ENCODE results near the gene DHRSX.
"Not testable (repeated sequence)": the region's sequence is repeated elsewhere in the genome, so short reads cannot be mapped to it uniquely, and the experiment has no call there.

The DHRSX gene

GRCh38 chrX:2299871-2300270 lies 200.9 kb downstream of the DHRSX start:
- no peak for DNase-seq

DNA sequence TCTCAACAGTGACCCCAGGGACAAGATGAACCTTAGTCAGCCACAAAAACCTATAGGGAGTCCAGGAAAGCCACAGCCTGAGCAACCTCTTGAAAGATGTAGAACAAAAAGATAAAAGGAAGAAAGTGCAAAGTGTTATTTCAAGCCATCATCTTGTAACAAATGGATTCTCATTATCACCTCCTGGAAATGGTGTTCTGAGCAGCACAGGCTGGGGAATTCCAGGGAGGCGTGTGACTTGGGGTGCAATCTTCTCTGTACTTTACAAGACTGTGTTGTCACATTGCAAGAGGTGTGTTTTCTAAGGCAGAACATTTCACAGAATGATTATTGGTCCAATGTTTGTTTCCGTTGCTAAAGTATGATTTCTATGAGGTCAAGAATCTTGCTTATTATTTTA lies 214.0 kb downstream of the DHRSX start:
- no peak for DNase-seq

DNA sequence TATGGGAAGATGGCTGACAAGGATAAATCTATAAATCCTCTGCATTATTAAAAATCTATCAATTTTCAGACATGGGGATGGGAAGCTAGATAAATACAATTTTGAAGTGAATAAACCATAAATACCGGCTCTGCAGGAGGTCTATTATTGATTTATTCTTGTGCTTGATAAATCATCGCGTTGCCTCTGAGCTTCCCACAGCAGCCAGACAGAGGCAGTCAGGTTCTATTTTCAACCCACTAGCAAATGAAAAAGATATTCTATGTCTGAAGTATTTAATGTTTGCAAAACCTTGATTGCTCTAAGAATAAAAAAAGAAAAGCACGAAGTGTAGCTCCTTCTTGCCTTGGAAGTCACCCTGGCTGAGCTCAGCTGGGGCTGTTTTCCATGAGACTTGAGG lies 216.2 kb downstream of the DHRSX start:
- DNase-seq, result no peak

DNA sequence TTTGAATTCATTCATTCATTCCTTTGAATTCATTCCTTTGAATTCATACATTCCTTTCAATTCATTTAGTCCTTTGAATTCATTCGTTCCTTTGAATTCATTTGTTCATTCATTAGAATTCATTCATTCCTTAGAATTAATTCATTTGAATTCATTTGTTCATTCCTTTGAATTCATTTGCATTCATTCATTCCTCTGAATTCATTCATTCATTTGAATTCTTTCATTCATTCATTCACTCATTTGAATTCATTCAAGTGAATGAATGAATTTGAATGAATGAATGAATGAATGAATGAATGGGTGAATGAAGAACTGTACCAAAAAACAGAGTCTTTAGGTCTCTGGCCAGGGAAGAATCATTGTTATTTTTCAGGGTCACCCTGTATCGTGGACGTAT lies 216.6 kb downstream of the DHRSX start:
- DNase-seq, result no peak

DNA sequence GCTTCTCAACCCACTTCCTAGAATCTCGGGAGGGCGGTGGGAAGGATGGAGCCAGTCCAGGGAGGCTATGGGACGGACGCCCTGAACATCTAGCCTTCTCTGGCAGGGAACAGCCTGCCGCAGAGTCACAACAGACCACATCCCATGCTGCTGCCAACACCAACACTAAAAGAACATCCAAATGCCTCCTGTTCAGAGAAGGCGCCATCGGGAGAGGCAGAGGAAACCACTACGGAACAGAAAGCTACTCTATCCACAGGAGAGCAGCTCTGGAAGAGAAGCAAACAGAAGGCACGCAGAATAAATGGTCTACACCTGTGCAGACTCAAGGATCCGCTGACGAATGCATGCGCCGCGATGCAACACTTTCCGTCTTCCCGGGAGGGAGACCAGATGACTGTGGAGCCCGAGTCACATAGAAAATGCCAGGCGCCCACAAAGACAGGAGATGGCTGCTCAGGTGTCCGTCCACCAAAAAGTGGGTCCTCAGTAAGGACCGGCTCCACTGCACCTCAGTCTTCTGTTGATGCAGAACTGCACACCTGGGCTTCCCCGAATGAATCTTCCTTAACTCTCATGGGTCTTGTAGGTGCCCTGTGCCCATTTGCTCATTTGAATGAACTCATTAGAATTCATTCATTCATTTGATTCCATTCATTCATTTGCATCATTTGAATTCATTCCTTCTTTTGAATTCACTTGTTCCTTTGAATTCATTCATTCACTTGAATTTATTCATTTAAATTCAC lies 217.5 kb downstream of the DHRSX start:
- DNase-seq, result no peak

DNA sequence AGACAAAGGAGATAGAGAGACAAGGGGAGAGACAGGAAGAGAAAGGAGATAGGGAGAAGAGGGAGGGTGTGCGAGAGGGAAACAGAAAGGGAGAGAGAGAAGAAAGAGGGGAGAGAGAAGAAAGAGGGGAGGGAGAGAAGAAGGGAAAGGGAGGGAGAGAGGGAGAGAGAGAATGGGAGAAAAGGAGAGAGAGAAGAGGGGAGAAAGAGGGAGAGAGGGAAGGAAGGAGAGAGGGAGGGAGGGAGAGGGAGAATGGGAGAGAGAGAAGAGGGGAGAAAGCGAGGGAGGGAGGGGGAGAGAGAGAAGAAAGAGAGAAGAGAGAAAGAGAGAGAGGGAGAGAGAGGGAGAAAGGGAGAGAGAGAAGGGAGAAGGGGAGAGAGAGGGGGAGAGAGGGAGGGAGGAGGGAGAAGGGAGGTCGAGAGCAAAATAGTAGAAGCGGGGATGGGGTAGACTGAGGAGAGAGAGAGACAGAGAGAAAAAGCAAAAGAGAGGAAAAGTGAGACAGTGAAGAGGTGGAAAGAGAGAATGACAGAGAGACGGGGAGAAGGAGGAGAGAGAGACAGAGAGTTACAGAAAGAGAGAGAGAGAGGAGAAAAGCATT lies 218.2 kb downstream of the DHRSX start:
- no peak for DNase-seq

DNA sequence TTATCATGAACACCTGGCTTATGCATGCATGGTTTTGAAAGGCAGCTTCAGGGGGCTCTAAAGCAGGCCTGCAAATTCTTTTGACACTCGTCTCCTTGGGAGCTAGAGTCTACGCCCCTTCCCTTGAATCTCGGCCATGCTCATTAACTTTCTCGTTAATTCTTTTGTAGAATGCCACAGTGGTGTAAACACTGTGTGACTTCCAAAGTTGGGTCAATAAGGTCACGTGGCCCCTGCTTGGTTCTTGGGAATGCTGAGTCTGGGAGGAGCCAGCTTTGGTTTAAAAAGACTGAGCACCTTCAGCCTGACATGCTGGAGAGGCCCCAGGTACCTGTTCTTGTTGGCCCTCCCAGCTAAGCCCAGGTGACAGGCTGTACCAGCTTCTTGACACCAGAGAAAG lies 228.4 kb downstream of the DHRSX start:
- no peak for DNase-seq

GRCh38 chrX:2271595-2271994 lies 229.2 kb downstream of the DHRSX start:
- DNase-seq, result not testable (repeated sequence)

DNA sequence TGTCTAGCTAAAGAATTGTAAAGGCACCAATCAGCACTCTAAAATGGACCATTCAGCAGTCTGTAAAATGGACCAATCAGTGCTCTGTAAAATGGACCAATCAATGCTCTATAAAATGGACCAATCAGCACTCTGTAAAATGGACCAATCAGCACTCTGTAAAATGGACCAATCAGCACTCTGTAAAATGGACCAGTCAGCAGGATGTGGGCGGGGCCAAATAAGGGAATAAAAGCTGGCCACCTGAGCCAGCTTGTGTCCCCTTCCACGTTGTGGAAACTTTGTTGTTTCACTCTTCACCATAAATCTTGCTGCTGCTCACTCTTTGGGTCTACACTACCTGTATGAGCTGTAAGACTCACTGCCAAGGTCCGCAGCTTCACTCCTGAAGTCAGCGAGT lies 230.0 kb downstream of the DHRSX start:
- DNase-seq, result not testable (repeated sequence)

GRCh38 chrX:2267890-2268289 lies 232.9 kb downstream of the DHRSX start:
- no peak for DNase-seq

DNA sequence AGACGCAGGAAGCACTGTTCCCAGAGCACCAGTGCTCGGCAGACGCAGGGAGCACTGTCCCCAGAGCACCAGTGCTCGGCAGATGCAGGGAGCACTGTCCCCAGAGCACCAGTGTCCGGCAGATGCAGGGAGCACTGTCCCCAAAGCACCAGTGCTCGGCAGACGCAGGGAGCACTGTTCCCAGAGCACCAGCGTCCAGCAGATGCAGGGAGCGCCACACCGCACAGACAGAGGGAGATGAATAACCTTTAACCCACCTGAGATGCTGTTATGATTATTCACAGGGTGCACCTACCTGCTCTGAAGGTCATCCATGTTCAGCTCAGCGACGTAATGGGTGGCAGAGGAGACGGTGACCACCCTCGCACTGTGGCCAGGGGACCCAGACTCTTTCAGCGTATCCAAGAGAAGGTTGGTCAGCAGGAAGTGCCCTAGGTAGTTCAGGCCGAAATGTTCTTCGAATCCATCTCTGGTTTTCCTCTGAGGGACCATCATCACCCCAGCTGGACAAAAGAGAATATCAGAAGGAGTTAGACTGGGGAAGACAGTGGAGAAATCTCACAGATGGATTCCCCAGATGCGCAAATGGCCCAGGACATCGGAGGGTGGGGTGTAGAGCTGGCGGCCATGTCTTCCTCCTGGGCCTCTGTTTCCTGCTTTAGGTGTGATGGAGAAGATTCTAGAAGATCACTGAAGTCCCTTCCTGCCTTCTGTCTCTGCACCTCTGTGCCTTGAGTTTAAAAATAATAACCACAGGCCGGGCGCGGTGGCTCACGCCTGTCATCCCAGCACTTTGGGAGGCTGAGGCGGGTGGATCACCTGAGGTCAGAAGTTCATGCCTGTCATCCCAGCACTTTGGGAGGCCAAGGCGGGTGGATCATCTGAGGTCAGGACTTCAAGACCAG lies 234.1 kb downstream of the DHRSX start:
- DNase-seq, result no peak

DNA sequence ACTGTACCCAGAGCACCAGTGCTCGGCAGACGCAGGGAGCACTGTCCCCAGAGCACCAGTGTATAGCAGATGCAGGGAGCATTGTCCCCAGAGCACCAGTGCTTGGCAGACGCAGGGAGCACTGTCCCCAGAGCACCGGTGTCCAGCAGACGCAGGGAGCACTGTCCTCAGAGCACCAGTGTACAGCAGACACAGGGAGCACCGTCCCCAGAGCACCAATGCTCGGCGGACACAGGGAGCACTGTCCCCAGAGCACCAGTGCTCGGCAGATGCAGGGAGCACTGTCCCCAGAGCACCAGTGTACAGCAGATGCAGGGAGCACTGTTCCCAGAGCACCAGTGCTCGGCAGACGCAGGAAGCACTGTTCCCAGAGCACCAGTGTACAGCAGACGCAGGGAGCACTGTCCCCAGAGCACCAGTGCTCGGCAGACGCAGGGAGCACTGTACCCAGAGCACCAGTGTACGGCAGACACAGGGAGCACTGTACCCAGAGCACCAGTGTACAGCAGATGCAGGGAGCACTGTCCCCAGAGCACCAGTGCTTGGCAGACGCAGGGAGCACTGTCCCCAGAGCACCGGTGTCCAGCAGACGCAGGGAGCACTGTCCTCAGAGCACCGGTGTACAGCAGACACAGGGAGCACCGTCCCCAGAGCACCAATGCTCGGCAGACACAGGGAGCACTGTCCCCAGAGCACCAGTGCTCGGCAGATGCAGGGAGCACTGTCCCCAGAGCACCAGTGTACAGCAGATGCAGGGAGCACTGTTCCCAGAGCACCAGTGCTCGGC lies 234.9 kb downstream of the DHRSX start:
- DNase-seq, result not testable (repeated sequence)

DNA sequence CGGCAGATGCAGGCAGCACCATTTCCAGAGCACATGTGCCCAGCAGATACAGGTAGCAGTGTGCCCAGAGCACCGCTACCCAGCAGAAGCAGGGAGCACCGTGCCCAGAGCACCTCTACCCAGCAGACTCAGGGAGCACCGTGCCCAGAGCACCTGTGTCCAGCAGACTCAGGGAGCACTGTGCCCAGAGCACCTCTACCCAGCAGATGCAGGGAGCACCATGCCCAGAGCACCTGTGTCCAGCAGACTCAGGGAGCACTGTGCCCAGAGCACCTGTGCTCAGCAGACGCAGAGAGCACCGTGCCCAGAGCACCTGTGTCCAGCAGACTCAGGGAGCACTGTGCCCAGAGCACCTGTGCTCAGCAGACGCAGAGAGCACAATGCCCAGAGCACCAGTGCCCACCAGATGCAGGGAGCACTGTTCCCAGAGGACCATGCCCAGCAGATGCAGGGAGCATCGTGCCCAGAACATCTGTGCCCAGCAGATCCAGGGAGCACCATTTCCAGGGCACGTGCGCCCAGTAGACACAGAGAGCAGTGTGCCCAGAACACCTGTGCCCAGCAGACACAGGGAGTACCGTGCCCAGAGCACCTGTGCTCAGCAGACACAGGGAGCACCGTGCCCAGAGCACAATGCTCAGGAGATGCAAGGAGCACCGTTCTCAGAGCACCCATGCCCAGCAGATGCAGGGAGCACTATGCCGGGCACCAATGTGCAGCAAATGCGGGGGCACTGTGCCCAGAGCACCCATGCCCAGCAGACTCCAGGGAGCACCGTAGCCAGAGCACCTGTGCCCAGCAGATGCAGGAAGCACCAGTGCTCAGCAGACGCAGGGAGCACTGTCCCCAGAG lies 236.4 kb downstream of the DHRSX start:
- DNase-seq, result no peak

GRCh38 chrX:2263203-2263602 lies 237.6 kb downstream of the DHRSX start:
- DNase-seq, result no peak

- DNase-seq, result no peak
These were observed 238.1 kb downstream of the DHRSX start for GRCh38 chrX:2262668-2263055.

DNA sequence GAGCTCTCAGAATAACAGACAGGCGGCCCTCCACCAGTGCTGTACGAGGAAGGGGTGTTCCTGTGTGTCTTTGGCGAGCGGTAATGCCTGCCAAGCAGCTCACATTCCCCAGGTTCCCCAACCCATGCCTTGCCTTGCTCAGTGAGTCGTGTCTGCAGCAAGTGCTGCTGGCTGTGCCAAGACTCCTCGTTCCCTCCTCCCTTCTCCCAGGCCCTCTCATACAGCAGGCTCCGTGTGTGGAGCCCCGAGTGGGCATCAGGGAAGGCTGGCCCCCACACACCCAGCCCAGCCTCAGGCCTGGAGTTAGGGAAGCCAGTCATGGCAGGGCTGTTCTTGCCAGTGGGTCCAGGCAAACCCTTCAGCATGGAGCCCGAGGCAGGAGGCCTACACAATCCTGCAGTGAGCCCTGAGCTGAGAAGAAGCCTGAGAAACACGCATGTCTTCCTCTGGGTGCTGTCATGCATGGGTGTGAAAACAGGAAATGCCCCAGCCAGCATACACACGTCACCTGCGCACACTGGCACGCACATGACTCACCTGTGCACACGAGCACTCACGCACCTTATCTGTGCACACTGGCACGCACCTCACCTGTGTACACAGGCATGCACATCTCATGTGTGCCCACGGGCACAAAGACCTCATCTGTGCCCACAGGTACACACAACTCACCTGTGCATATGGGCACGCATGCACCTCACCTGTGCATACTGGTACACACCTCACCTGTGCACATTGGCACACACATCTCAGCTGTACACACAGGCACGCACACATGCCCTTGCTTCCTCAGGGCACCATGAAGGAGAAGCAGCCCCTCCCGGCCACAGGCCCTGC lies 238.7 kb downstream of the DHRSX start:
- DNase-seq, result no peak

DNA sequence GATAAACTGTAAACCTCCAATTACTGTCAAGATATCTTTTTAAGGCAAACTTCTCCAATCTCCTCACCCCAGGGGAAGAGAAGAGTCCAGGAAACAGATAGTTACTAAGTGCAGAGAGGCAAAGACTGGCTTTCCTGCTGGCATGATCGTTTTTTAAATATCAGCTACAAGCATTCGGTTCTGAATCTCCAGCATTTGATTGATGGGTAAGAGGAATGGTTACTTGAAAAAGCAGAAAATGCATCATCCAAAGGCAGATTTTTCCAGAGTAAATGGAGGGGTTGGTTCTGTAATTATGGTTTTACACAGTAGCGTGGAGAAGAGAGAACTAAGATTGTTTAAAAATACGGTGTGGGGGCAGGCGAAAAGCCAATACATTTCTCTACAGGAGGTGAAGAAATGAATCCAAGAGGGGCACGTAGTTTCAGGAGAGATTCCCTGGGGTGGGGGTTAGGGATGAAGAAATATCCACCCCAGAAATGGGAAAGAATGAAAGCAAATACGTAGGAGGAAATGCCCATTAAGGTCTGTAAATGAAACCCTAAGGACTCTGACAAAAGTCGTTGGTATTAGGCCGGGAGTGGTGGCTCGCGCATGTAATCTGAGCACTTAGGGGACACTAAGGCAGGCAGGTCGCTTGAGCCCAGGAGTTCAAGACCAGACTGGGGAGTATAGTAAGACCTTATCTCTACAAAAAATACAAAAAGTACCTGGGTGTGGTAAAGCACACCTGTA lies 248.3 kb downstream of the DHRSX start:
- DNase-seq, result no peak

- DNase-seq, result no peak
These were observed 249.6 kb downstream of the DHRSX start for GRCh38 chrX:2251211-2251610.

GRCh38 chrX:2243913-2244460 lies 256.8 kb downstream of the DHRSX start:
- DNase-seq, result no peak

GRCh38 chrX:2242980-2243379 lies 257.8 kb downstream of the DHRSX start:
- DNase-seq, result no peak
